ENCODE data around the gene HK2.
A peak's percentile ranks its signal among the peaks of the same experiment; 100 is the strongest.
"Not testable (repeated sequence)": the region's sequence is repeated elsewhere in the genome, so short reads cannot be mapped to it uniquely, and the experiment has no call there.

HK2 gene

DNA sequence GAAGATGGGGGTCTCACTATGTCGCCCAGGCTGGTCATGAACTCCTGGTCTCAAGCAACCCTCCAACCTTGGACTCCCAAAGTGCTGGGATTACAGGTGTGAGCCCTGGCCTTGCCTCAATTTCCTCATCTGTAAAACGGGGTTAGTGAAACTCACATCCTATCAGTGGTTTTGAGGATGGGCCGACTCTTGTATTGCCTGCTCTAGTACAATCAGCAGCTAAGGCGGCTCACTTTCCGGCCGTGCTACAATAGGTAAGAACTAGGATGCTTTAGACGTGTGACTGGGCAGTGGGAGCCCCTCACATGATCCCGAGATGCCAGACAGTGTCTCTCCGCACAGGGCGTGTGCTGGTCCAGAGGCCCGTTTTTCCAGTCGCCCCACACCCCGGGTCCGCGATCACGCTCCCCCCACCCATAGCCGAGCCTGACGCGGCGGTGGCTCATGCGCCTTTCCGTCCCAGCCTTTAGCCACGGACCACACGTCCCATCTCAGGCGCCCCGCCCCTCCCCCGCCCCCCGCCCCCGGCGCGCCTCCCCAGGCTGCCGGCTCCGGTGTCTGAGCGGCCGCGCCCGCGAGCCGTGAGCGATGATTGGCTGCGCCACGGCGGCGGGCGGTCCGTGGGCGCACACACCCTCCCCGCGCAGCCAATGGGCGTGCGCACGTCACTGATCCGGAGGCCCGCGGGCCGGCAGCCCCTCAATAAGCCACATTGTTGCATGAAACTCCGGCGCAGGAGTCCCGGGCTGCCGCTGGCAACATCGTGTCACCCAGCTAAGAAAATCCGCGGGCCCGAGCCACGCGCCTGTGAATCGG, at the start of gene HK2:
Gene HK2 (plus strand): TSS at position 710 of the 816 bp plus-strand sequence. CDS start 454 bp downstream, outside the sequence.
- Histone ChIP-seq H3K4me3 (ENCODE audit: low read length in 2 of 2) (peak within 1 kb of the TSS; percentile 87 to 90), H3K27me3 (ENCODE audit: control insufficient read depth in 2 of 2, insufficient read depth in 2 of 2, low read length in 2 of 2) (no peaks in the 10 kb centered on the region), H3K36me3 (ENCODE audit: control insufficient read depth in 2 of 2, insufficient read depth in 2 of 2, low read length in 2 of 2) (no peaks in the 10 kb centered on the region), H3K9me3 (ENCODE audit: control insufficient read depth in 2 of 2, low read length in 2 of 2) (no peaks in the 10 kb centered on the region), H3K27ac (ENCODE audit: low read depth in 2 of 2, low read length in 2 of 2) (peak within 1 kb of the TSS; percentile 81 to 87), H3K4me1 (ENCODE audit: control insufficient read depth in 2 of 2, insufficient read depth in 2 of 2, low read length in 2 of 2) (peaks cover 12 to 18% of the 10 kb centered on the region in 2 donors), H3K9ac (ENCODE audit: low read depth in 1 of 2, low read length in 2 of 2) (peak within 1 kb of the TSS; percentile 74 to 85)

DNA sequence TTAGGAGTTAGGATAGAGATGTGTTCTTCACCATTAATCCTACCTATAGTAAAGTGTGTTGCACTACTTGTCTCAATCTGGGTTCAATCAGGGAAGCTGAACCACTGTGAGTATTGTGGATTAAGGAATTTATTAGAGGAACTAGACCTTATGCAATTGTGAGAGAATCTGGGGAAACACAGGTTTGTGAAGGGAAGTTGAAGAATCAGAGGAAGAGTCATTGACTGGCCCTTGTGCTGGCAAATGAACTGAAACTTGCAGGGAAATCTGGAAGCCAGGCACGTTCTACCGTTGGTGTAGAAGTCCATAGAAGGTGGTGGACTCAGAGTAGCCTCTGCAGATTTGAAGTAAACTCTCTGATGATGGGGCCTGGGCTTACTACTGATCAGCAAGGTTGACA, 44.7 kb upstream of the HK2 start:
- Histone ChIP-seq H3K9me3 (ENCODE audit: control insufficient read depth in 2 of 2, low read length in 2 of 2) (no peaks in the 10 kb centered on the region), H3K27me3 (ENCODE audit: control insufficient read depth in 2 of 2, insufficient read depth in 2 of 2, low read length in 2 of 2) (no peaks in the 10 kb centered on the region), H3K27ac (ENCODE audit: low read depth in 2 of 2, low read length in 2 of 2) (no peak overlapping the region), H3K36me3 (ENCODE audit: control insufficient read depth in 2 of 2, insufficient read depth in 2 of 2, low read length in 2 of 2) (no peaks in the 10 kb centered on the region), H3K4me1 (ENCODE audit: control insufficient read depth in 2 of 2, insufficient read depth in 2 of 2, low read length in 2 of 2) (no peaks in the 10 kb centered on the region), H3K9ac (ENCODE audit: low read depth in 1 of 2, low read length in 2 of 2) (no peak overlapping the region), H3K4me3 (ENCODE audit: low read length in 2 of 2) (no peak overlapping the region)

DNA sequence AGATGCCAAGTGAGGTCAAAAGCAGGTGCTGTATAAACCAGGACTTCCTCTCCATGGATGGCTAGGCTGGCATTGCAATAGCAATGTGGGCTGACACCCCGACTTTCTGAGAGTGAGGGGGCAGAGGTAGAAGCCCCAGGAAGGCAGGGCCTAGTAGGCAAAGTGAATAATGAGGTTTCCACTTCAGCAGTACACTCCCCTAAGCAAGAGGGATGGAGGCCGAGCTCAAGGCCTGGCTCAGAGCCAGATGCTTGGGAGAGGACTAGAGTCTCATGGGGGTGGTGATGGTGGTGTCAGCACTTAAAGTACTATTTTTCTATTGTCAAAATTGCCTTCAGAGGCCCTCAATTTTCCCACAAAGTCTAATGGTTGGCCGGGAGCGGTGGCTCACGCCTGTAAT, 41.6 kb upstream of the HK2 start:
- H3K9ac ChIP-seq (ENCODE audit: low read depth in 1 of 2, low read length in 2 of 2): no peak overlapping the region
- H3K27me3 ChIP-seq (ENCODE audit: control insufficient read depth in 2 of 2, insufficient read depth in 2 of 2, low read length in 2 of 2): no peaks in the 10 kb centered on the region
- H3K4me3 ChIP-seq (ENCODE audit: low read length in 2 of 2): no peak overlapping the region
- H3K36me3 ChIP-seq (ENCODE audit: control insufficient read depth in 2 of 2, insufficient read depth in 2 of 2, low read length in 2 of 2): no peaks in the 10 kb centered on the region
- no peaks in the 10 kb centered on the region for H3K4me1 ChIP-seq (ENCODE audit: control insufficient read depth in 2 of 2, insufficient read depth in 2 of 2, low read length in 2 of 2)
- no peak overlapping the region for H3K27ac ChIP-seq (ENCODE audit: low read depth in 2 of 2, low read length in 2 of 2)
- H3K9me3 ChIP-seq (ENCODE audit: control insufficient read depth in 2 of 2, low read length in 2 of 2): no peaks in the 10 kb centered on the region

- not testable (repeated sequence) for H3K4me3 ChIP-seq (ENCODE audit: low read length in 2 of 2); H3K9me3 ChIP-seq (ENCODE audit: control insufficient read depth in 2 of 2, low read length in 2 of 2); H3K36me3 ChIP-seq (ENCODE audit: control insufficient read depth in 2 of 2, insufficient read depth in 2 of 2, low read length in 2 of 2); H3K9ac ChIP-seq (ENCODE audit: low read depth in 1 of 2, low read length in 2 of 2); H3K4me1 ChIP-seq (ENCODE audit: control insufficient read depth in 2 of 2, insufficient read depth in 2 of 2, low read length in 2 of 2); H3K27ac ChIP-seq (ENCODE audit: low read depth in 2 of 2, low read length in 2 of 2); H3K27me3 ChIP-seq (ENCODE audit: control insufficient read depth in 2 of 2, insufficient read depth in 2 of 2, low read length in 2 of 2)
Observed at GRCh38 chr2:74794878-74795277, 39.0 kb upstream of the HK2 start.

GRCh38 chr2:74806355-74806839, 27.5 kb upstream of the HK2 start:
- no peak overlapping the region for H3K9ac ChIP-seq (ENCODE audit: low read depth in 1 of 2, low read length in 2 of 2)
- H3K27ac ChIP-seq (ENCODE audit: low read depth in 2 of 2, low read length in 2 of 2): no peak overlapping the region
- H3K4me3 ChIP-seq (ENCODE audit: low read length in 2 of 2): no peak overlapping the region
- H3K9me3 ChIP-seq (ENCODE audit: control insufficient read depth in 2 of 2, low read length in 2 of 2): no peaks in the 10 kb centered on the region
- no peaks in the 10 kb centered on the region for H3K27me3 ChIP-seq (ENCODE audit: control insufficient read depth in 2 of 2, insufficient read depth in 2 of 2, low read length in 2 of 2)
- H3K4me1 ChIP-seq (ENCODE audit: control insufficient read depth in 2 of 2, insufficient read depth in 2 of 2, low read length in 2 of 2): no peaks in the 10 kb centered on the region
- H3K36me3 ChIP-seq (ENCODE audit: control insufficient read depth in 2 of 2, insufficient read depth in 2 of 2, low read length in 2 of 2): no peaks in the 10 kb centered on the region

- H3K27ac ChIP-seq (ENCODE audit: low read depth in 2 of 2, low read length in 2 of 2): no peak overlapping the region
- H3K9me3 ChIP-seq (ENCODE audit: control insufficient read depth in 2 of 2, low read length in 2 of 2): no peaks in the 10 kb centered on the region
- no peak overlapping the region for H3K9ac ChIP-seq (ENCODE audit: low read depth in 1 of 2, low read length in 2 of 2)
- no peak overlapping the region for H3K4me3 ChIP-seq (ENCODE audit: low read length in 2 of 2)
- no peaks in the 10 kb centered on the region for H3K27me3 ChIP-seq (ENCODE audit: control insufficient read depth in 2 of 2, insufficient read depth in 2 of 2, low read length in 2 of 2)
- H3K4me1 ChIP-seq (ENCODE audit: control insufficient read depth in 2 of 2, insufficient read depth in 2 of 2, low read length in 2 of 2): no peaks in the 10 kb centered on the region
- H3K36me3 ChIP-seq (ENCODE audit: control insufficient read depth in 2 of 2, insufficient read depth in 2 of 2, low read length in 2 of 2): no peaks in the 10 kb centered on the region
Observed at GRCh38 chr2:74806920-74807319, 27.0 kb upstream of the HK2 start.

- Histone ChIP-seq H3K9me3 (ENCODE audit: control insufficient read depth in 2 of 2, low read length in 2 of 2) (no peaks in the 10 kb centered on the region), H3K4me1 (ENCODE audit: control insufficient read depth in 2 of 2, insufficient read depth in 2 of 2, low read length in 2 of 2) (peaks cover 7 to 16% of the 10 kb centered on the region in 2 donors), H3K27ac (ENCODE audit: low read depth in 2 of 2, low read length in 2 of 2) (no peak overlapping the region), H3K9ac (ENCODE audit: low read depth in 1 of 2, low read length in 2 of 2) (no peak overlapping the region), H3K4me3 (ENCODE audit: low read length in 2 of 2) (no peak overlapping the region), H3K36me3 (ENCODE audit: control insufficient read depth in 2 of 2, insufficient read depth in 2 of 2, low read length in 2 of 2) (no peaks in the 10 kb centered on the region), H3K27me3 (ENCODE audit: control insufficient read depth in 2 of 2, insufficient read depth in 2 of 2, low read length in 2 of 2) (no peaks in the 10 kb centered on the region)
Observed at GRCh38 chr2:74812787-74813590, 20.9 kb upstream of the HK2 start.

DNA sequence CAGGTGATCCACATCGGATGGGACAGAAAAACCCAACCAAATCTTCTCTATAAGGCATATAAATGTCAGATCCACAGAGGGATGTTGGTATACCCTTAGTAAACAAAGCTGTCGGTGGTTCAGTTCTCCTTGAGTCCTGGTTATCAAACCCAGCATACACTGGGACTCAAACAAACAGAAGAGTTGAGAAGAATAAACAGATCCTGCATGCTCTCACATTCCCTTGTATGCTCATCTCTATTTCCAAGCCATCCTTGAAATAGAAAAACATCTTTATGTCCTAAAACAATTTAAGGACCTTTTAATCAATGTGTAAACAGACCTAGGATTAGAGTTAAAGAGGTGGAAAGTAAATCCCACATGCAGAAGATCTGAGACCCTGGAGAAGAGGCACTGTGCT, 19.8 kb upstream of the HK2 start:
- Histone ChIP-seq H3K9ac (ENCODE audit: low read depth in 1 of 2, low read length in 2 of 2) (no peak overlapping the region), H3K9me3 (ENCODE audit: control insufficient read depth in 2 of 2, low read length in 2 of 2) (no peaks in the 10 kb centered on the region), H3K27ac (ENCODE audit: low read depth in 2 of 2, low read length in 2 of 2) (no peak overlapping the region), H3K36me3 (ENCODE audit: control insufficient read depth in 2 of 2, insufficient read depth in 2 of 2, low read length in 2 of 2) (no peaks in the 10 kb centered on the region), H3K4me3 (ENCODE audit: low read length in 2 of 2) (no peak overlapping the region), H3K4me1 (ENCODE audit: control insufficient read depth in 2 of 2, insufficient read depth in 2 of 2, low read length in 2 of 2) (peaks cover 7 to 16% of the 10 kb centered on the region in 2 donors), H3K27me3 (ENCODE audit: control insufficient read depth in 2 of 2, insufficient read depth in 2 of 2, low read length in 2 of 2) (no peaks in the 10 kb centered on the region)

GRCh38 chr2:74815941-74816340, 18.0 kb upstream of the HK2 start:
- peak overlapping the region; percentile 55 to 58 for H3K27ac ChIP-seq (ENCODE audit: low read depth in 2 of 2, low read length in 2 of 2)
- no peaks in the 10 kb centered on the region for H3K27me3 ChIP-seq (ENCODE audit: control insufficient read depth in 2 of 2, insufficient read depth in 2 of 2, low read length in 2 of 2)
- no peaks in the 10 kb centered on the region for H3K36me3 ChIP-seq (ENCODE audit: control insufficient read depth in 2 of 2, insufficient read depth in 2 of 2, low read length in 2 of 2)
- no peaks in the 10 kb centered on the region for H3K9me3 ChIP-seq (ENCODE audit: control insufficient read depth in 2 of 2, low read length in 2 of 2)
- H3K4me3 ChIP-seq (ENCODE audit: low read length in 2 of 2): no peak overlapping the region
- H3K4me1 ChIP-seq (ENCODE audit: control insufficient read depth in 2 of 2, insufficient read depth in 2 of 2, low read length in 2 of 2): peaks cover 7 to 16% of the 10 kb centered on the region in 2 donors
- H3K9ac ChIP-seq (ENCODE audit: low read depth in 1 of 2, low read length in 2 of 2): no peak overlapping the region
